ENCODE measurements around the gene TSPAN31.

The TSPAN31 gene

GRCh38 chr12:57739387-57739786 lies 5.5 kb upstream of the TSPAN31 start:
- H3K4me3 ChIP-seq (ENCODE audit: low read depth, low read length), result no peak overlapping the region
- no peak for TF ChIP-seq CTCF (IDR thresholded peaks at IDR 0.05; ENCODE audit: low read depth, low read length)

DNA sequence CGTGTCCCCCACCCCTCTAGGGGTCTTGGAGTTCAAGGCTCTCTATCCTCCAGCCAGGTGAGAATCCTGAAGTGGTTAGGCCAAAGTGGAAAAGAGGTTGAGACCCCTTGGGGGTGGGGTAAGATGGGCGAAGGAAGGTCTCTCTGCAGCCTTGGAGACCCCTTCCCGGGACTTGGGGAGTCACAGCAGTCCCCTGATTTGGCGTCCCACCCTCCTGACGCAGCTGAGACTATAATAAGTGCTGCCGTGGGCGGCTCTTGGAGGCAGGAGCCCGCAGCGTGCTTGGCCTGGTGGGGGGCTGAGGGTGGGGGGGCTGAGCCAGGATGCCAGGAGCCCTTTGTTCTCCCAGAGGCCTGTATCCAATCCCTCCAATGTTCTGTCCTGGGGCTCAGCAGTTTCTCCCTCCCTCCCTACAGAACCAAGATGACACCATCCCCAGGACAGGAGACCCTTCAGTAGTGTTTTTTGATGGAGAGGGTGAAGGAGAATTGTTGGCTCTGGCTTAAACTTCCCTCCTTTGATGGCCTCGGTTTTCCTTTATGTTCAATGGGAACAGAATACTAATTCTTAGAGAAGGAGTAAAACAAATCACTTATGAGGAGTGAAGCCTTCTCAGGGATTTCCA lies 4.8 kb upstream of the TSPAN31 start:
- TF ChIP-seq CTCF (IDR thresholded peaks at IDR 0.05; ENCODE audit: low read depth, low read length), result no peak
- H3K4me3 ChIP-seq (ENCODE audit: low read depth, low read length), result no peak overlapping the region

DNA sequence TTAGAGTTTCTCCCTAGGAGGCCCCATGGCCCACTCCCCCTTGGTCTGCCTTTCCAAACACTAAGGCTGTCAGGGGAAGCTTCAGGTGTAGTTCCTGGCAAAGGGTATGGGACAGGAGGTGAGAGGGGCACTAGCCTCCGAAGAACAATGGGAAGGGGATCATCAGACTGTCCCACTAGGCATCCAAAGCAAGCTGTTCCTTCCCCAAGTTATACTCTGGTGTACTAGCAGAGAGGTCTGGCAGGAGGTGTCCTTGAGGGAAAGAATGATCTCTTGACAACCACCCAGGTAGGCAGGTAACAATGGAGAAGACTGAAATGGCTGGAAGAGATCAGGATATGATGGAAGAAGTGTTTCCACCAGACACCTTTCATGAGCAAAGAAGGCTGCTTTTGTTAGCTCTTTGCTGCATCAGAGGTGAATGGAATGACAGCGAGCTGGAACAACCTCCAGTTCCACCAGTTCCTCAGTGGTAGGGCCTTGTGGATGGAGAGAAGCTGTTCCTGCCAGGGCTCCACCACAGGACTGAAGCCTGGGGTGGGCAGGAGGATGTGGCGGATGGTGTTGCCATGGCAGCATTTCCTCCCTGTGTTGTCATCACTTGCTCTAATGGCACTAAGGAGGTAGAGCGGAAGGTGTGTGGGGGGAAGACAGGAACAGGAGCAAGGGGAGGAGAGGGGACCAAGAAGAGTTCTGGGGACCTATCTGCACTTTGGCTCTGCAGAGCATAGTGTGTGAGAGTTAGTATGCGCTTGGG lies 4.0 kb upstream of the TSPAN31 start:
- TF ChIP-seq CTCF (IDR thresholded peaks at IDR 0.05; ENCODE audit: low read depth, low read length), result no peak

DNA sequence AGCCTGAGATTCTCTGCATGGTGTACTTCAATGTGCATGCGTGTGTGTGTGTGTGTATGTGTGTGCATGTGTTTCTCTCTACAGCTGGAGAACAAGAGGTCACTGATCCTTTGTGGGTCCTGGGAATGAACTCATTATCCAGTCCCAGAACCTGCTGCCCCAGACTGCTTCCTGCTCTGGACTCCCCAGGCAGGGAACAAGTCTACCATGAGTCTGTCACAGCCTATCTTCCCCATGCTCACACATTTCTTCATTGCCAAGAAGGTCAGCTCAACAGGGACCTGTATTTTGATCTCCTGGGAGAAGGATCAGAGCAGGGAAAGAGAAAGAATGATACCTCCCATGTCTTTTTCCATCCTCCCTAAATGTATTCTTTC lies 3.4 kb upstream of the TSPAN31 start:
- no peak for TF ChIP-seq CTCF (IDR thresholded peaks at IDR 0.05; ENCODE audit: low read depth, low read length)
- no peak overlapping the region for H3K4me3 ChIP-seq (ENCODE audit: low read depth, low read length)

More for the DNA sequence above, 4.0 kb upstream of the TSPAN31 start:
- no peak overlapping the region for H3K4me3 ChIP-seq (ENCODE audit: low read depth, low read length)

- H3K4me3 ChIP-seq (ENCODE audit: low read depth, low read length), result no peak overlapping the region
- TF ChIP-seq CTCF (IDR thresholded peaks at IDR 0.05; ENCODE audit: low read depth, low read length), result no peak
These were observed 2.7 kb upstream of the TSPAN31 start for GRCh38 chr12:57741844-57742738.

DNA sequence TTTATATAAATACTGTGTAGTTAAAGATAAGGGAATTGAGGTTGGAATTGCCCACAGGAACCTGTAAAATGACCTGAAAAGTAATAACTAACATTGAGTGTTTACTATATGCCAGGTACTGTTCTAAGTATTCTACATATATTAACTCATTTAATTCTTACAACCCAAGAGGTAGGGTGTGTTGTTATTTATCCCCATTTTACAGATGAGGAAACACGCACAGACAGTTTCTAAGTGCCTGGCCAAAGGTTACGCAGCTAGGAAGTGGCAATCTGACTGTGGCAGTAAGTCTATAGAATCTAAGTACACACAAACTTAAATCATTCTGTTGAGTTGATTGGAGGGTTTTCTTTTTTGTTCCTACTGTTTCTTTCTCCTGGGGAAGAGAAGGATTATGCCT lies 1.1 kb upstream of the TSPAN31 start:
- TF ChIP-seq CTCF (IDR thresholded peaks at IDR 0.05; ENCODE audit: low read depth, low read length), result no peak
- no peak overlapping the region for H3K4me3 ChIP-seq (ENCODE audit: low read depth, low read length)

All from WI38 (cell line).